HG02763 (cell line): ENCODE data around the gene CAMSAP1.

ENCODE experiments used
- ATAC-seq: cut with Tn5 transposase; IDR thresholded peaks from one replicate; pipeline ENCODE4 v1.9.1; 2021; ENCODE audit warnings: mild to moderate bottlenecking, moderate library complexity; ENCODE audit not compliant: unreplicated experiment

The CAMSAP1 gene

DNA sequence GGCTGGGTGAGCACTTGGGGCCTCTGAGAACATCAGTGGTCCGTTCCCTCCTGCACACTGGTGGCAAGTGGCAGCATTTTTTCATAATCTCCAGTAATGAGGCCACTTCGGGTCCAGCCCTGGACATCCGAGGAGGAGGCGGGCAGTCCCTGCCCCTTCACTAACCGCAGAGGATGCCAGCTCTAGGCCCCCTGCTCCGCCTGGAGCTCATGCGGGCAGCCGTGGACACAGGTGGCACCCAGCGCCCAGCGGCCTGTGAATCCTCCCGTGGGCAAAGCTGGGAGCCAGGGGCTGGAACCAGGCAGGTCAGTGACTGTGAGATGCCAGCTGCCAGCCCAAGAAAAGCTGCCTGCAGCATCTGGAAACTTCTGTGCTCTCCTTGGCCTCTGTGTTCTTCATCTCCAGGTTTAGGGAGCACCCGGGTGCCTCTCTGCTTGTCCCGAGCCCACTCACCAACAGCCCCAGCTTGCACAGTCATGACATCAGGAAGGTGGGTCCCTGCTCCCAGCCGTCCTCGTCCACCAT lies 112.9 kb downstream of the CAMSAP1 start:
- ATAC-seq, result no peak

- ATAC-seq, result no peak
Observed at GRCh38 chr9:135794057-135794335, 113.3 kb downstream of the CAMSAP1 start.

DNA sequence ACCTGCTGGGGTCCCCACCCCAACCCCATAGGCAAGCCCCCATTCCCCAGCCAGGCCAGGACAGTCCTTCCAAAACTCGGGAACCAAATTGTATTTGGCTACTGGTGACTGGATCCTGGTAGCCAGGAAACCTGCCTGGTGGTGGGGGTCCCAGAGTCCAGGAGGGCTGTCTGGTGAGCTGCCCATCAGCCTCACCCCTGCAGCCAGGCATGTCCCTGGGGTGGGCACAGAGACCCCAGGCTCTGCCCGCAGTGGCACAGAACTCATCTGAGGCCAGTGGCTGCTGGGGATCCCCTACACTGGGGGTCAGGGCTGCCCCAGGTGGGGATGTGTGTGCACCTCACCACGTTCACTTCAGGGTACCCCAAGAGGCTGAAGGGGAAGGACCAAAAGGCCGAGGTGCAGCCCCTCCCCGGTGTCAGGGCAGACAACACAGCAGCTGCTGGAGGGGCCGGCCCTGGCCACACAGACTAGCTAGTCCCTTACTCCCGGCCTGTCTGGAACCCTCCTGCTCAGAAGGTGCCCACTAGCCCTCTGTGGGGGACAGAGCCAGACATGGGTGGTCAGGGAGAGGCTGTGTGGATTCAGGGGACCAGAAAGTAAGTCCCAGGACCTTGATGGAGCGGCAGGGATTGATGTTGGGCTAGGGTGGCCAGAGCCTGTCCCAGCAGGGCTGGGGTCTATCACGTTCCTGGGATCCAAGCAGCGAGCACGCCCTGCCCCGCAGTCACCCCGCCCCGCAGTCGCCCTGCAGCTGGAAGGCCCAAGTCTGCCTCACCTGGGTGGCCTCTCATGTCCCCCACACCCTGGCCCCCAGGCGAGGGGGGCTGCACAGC lies 113.9 kb downstream of the CAMSAP1 start:
- ATAC-seq, result no peak

DNA sequence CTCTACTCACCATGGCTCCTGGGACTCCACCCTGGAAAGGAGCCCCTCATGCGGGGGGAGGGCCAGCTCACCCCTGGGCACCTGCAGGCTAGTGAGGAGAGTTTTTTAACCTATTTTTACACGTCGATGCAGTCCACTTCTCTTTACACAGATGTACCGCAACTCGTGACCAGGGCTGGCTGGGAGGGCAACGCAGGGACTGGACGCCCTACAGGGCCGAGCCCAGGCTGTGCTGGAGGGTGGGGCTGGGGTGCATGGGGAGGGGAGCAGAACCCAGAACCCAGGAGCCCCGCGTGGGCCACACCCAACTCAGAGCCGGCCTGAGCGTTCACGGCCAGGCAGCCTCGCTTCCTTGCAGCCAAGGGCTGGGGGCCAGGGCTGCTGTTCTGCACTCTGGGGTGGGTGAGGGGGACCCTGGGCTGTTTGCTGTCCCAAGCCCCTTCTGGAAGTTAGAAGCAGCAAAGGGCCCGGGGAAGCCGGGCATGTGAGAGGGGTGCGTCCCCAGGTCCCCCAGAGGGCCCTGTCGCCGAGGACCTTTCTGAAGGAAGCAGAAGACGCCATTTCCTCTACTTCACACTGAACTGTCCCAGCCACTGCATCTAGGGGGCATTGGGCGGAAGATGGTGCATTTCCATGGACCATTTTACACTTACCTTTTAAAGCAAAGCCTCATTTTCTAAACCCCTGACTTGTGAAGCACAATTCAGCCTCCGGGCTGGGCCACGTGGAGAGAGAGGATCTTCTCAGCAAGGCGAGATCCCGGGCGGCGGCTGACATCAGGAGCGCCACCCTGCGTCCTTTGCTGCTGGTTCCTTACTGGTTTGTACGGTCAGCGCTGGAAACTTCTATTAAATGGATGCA lies 114.8 kb downstream of the CAMSAP1 start:
- ATAC-seq, result no peak

GRCh38 chr9:135791431-135792267 lies 115.7 kb downstream of the CAMSAP1 start:
- ATAC-seq, result no peak

DNA sequence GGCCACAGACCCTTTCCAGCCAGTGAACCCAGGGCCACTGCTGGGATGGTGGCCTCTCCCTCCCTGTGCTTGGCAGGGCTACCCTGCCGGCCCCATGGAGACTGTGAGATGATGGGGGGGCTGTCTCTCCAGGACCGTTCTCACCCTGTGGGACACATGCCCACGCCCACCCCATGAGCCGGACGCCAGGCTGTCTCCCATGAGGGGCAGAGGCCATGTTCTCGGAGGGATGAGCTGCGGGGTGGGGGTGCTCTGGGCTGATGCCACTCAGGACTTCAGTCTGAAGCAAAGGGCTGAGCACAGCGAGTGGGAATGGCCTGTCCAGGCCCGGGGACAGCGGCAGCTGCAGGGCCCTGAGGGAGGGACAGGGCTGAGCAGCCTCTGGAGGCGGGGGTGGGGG lies 116.5 kb downstream of the CAMSAP1 start:
- ATAC-seq, result no peak

- ATAC-seq, result no peak
Observed at GRCh38 chr9:135790356-135790755, 117.0 kb downstream of the CAMSAP1 start.

DNA sequence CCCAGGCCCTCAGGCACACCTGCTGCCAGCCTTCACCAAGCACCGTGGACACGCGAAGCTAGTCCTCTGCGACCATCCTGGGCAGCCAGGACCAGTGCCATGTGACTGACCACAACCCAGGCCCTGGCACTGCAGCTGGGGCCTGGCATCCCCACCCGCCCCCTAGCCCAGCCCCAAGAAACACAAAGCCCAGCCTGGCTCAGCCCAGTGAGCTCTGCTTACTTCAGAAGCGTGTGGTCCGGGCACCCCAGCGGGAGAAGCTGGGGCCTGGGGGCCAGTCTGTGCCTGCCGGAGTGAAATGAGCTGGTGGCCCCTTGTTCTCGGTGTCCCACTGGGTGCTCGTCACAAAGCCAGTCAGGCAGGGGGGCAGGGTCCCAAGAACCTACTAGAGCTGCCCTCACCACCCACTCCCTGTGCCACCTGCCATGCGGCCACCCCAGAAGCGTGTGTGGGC lies 117.5 kb downstream of the CAMSAP1 start:
- ATAC-seq, result no peak

DNA sequence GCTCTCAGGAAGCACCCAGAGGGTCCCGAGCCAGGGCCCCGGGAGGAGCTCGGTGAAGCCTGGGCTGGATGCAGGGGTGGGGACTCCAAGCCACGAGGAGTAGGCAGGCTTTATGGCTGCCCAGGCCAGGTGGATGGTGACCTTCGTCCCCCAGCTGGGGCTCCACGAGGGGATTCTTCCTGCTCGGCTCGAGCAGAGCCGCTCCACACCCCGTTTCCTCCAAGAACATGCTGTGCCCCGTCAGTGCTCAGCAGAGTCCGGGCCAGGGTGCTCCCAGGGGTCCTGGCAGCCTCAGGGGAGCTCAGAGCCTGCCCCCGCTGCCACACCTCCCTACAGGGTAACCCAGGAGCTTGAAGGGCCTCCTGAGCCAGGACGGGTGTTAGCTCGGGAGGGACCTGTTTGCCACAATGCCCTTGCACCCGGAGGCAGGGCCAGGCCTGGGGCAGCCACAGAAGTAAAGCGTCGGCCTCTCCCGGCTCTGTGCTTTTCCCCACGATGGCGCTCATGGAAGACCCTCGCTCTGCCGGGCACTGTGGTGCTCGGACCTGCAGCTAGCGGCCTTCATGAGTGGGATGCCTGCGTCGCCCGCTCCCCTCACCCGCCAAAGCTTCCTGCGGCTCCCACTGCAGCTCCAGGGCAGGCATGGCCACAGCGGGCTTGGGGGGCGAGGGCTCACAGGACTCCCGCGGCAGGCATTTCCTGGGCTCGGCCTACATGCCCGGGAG lies 118.6 kb downstream of the CAMSAP1 start:
- ATAC-seq, result no peak

- no peak for ATAC-seq
Observed at GRCh38 chr9:135787776-135788575, 119.4 kb downstream of the CAMSAP1 start.

- no peak for ATAC-seq
Observed at GRCh38 chr9:135787317-135787716, 120.0 kb downstream of the CAMSAP1 start.

GRCh38 chr9:135786146-135786690 lies 121.1 kb downstream of the CAMSAP1 start:
- no peak for ATAC-seq

GRCh38 chr9:135785013-135785575 lies 122.3 kb downstream of the CAMSAP1 start:
- ATAC-seq, result no peak

DNA sequence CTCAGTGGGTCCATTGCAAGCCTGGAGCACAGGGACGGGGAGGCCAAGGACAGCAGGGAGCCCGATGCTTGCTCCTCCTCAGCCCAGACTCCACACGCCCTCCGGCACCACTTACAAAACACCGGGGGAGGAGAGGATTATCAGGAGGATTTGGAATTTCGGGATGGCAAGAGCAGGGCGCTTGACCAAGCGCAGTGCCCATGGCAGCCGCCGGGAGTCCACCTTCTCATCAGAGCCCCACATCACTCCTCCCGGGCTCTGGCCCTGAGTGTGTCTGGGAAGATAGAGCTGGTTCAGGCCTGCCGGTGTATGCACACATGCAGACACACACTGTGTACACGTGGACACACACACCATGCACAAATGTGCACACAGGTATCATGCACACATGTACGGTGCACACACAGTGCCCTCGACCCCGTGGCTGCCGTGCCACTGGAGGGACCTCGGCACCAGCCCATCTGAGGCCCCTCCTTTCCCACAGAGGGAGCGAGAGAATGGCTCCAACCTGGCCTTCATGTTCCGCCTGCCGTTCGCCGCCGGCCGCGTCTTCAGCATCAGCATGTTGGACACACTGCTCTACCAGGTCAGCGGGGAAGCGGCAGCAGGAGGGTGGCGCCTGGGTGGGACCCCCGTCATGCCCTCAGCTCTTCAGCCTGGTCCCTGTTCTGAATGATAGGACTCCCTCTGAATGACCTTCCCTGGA lies 123.7 kb downstream of the CAMSAP1 start:
- ATAC-seq, result no peak

DNA sequence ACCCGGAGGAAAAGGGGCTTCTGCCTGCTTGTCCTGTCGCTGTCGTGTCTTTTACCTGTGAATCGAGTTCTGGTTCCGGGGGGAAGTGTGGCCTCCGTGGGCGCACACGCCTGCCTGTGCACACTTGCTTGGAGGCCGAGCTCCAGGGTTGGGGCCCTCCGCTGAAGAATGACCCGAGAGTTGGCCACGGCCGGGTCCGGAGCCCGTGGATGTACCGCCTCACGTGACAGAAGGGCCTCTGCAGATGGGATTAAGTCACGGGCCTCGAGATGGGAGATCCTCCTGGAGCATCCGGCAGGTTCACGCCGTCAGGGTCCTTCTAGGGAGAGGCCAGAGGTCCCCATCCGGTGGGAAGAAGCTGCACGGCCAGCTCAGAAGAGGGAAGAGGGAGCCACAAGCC lies 124.4 kb downstream of the CAMSAP1 start:
- no peak for ATAC-seq

- no peak for ATAC-seq
Observed at GRCh38 chr9:135780626-135781025, 126.7 kb downstream of the CAMSAP1 start.

DNA sequence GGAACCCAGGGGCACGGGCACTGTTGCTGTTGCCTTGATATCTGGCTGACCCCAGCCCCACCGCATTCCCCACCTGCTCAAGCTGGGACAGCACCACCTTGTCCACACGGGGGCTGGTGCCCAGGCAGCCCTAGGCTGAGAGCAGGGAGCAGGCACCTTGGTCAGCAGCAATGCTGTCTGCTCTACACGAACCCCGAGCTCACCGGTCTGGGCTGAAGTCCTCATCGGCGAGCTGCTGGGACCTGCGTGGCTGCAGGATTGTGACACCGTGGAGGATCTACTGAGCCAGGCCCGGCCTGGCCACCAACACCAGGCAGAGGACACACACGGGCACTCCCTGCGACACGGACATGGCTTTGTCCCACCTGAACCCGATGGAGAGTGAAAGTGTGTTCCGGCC lies 127.3 kb downstream of the CAMSAP1 start:
- no peak for ATAC-seq

DNA sequence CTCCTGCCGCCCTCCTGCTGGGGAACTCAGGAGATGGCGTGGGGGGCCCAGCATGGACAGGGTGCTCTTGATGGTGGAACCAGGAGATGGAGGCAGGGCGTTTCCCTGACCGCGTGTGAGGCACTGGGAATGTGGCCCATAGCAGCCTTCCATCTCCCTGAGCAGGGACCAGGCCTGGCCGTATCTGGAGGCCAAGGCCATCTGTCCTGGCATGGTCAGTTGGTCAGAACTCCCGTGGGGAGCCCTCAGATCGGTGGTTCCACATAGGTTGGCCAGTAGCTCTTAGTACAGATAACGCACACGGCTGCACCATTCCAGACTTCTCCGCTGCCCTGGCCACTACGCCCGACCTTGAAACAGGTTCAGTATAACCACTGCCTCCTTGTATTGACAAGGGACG lies 127.8 kb downstream of the CAMSAP1 start:
- ATAC-seq, result no peak
